Stimulated activated CD8-positive, alpha-beta memory T cell treated with anti-CD3 and anti-CD28 coated beads, Interleukin-7, amount 100 ng/mL, for 48 hours (primary cell): Measurements from ENCODE around the gene LGALS1.
"Not testable (repeated sequence)": the region's sequence is repeated elsewhere in the genome, so short reads cannot be mapped to it uniquely, and the experiment has no call there.

Source experiments
- DNase-seq, 2 donors: peaks; one replicate each; pipeline ENCODE4 v3.0.0-alpha.2; 2020; ENCODE audit warnings: low read depth in 1 of 2; ENCODE audit errors: extremely low read depth in 1 of 2

Gene LGALS1

DNA sequence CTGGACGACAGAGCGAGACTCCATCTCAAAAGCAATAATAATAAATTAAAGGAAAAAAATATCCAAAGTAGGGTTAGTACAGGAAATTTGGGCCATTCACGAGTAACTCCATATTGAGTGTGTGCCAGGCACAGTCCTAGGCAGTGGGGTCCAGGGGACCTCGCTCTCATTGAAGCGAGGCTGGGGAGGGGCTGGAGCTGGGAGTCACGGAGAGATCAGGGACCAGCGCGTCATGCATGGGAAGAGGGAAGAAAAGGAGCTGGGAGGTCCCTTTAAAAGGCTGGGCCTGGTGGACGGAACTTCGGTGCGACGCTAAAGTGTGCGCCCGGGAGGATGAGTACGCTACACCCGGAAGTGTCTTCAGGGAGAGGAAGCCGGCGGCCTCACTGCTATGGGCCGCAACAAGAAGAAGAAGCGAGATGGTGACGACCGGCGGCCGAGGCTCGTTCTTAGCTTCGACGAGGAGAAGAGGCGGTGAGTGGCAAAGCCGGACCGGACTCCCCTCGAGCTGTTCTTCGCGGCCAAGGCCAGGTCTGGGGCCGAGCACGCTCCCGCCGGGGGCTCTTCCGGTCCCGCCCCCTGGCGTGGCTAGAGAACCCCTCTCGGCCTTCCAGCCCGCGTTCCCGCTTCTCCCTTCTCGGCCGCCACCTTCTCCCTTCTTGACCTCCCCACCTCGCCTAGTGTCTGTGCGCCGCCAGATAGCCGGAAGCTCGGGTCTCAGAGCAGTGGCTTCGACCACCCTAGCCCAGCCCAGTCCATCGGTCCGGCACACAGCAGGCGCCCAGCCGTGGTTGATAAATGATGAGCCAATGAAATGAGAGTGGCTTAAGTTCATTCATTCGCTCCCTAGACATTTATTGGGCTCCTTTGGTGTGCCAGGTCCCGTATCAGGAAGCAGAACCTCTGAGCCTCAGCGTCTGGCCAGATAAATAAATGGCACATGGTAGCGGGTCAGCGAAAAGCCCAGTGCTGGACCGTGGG is 10.9 kb downstream of the LGALS1 start, which contains the start of gene NOL12:
NOL12 (plus strand) TSS at position 342 of the 981 bp plus-strand sequence; CDS start at position 392, 50 bp downstream.
- DNase-seq = peak; percentile 43 to 50

DNA sequence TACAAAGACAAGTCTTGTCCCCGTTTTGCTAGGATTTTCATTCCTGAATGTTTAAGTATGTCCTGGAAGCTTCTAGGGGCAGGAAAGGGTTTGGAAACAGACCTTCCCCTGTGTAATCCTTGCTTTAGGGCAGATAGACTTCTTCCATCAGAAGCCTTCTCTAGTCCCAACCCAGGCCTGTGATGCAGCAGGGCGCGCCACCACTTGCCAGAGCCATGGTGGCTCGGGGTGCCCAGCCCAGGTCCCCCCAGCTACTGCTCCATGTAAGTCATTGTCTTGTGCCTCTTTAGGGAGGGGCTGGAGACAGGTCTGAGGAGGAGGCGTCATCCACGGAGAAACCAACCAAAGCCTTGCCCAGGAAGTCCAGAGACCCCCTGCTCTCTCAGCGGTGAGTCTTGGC is 15.0 kb downstream of the LGALS1 start:
- no peak for DNase-seq

DNA sequence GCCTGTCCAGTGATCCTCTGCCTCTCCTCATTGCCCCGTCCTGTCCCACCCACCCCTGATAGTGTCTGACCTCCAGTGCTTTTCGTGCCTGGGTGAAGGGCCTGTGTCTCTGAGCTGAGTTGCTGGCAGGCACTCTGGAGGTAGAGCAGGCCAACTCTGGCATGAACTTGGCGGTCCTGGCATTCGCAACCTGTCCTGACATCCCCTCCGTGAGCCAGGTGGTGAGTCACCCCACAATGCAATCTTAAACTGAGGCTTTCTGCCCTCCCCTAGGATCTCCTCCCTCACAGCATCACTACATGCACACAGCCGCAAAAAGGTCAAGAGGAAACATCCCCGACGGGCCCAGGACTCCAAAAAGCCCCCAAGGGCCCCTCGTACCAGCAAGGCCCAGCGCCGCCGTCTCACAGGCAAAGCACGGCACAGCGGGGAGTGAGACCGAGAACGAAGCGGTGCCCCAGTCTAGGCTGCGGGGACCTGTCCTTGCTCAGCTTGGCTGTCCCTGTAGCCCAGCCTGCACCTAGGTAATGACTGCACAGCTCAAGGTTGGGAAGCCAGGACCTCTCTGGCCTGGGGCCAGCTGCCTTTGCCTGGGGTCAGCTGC is 15.6 kb downstream of the LGALS1 start:
- no peak for DNase-seq

DNA sequence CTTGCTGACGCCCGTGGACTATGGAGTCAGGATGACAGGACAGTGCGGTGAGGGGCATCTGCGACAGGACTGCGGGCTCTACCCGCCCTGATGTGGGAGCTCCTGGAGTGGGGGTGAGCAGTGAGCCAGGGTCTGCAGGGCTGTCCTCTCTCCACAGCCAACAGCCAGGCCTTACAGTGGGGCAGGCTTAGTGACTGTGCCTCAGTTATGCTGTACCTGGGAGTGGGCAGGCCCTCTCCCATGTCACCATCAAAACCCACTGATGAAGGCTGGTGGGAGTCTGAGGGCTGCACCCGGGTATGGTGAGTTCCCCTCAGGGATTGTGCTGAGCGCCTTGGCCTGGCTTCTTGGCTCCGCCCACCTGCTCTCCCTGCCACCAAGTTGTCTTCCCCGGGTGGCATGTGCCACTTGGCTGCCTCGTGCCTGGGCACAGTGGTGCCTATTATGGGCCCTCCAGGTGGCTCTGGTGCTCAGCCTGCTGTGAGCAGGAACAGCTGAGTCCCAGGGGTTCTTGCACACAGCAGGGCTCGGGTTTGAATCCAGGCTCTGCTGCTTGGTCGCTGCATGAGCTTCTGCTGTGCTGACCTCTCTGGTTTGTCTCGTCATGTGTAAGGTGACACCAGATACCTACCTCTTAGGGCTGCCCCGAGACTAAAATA is 17.3 kb downstream of the LGALS1 start:
- no peak for DNase-seq

DNA sequence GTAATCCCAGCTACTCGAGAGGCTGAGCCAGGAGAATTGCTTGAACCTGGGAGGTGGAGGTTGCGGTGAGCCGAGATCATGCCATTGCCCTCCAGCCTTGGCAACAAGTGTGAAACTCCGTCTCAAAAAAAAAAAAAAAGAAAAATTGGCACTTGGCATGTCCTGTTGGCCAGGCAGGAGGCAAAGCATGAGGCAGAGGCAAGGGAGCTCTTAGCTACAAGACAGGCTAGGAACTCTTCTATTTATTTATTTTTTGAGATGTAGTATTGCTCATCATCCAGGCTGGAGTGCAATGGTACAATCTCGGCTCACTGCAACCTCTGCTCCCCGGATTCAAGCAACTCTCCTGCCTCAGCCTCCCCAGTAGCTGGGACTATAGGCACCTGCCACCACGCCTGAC is 18.7 kb downstream of the LGALS1 start:
- DNase-seq = not testable (repeated sequence)

DNA sequence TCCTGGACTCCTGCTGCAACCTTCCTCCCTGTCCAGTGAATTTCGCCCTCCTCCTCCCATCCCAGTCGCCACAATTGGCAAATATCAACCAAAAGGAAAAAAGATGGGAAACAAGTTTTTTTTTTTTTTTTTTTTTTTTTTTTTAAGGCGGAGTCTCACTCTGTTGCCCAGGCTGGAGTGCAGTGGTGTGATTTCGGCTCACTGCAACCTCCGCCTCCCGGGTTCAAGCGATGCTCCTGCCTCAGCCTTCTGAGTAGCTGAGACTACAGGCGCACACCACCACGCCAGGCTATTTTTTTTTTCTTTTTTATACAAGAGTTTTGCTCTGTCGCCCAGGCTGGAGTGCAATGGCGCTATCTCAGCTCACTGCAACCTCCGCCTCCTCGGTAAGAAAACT is 20.8 kb downstream of the LGALS1 start:
- DNase-seq = not testable (repeated sequence)

DNA sequence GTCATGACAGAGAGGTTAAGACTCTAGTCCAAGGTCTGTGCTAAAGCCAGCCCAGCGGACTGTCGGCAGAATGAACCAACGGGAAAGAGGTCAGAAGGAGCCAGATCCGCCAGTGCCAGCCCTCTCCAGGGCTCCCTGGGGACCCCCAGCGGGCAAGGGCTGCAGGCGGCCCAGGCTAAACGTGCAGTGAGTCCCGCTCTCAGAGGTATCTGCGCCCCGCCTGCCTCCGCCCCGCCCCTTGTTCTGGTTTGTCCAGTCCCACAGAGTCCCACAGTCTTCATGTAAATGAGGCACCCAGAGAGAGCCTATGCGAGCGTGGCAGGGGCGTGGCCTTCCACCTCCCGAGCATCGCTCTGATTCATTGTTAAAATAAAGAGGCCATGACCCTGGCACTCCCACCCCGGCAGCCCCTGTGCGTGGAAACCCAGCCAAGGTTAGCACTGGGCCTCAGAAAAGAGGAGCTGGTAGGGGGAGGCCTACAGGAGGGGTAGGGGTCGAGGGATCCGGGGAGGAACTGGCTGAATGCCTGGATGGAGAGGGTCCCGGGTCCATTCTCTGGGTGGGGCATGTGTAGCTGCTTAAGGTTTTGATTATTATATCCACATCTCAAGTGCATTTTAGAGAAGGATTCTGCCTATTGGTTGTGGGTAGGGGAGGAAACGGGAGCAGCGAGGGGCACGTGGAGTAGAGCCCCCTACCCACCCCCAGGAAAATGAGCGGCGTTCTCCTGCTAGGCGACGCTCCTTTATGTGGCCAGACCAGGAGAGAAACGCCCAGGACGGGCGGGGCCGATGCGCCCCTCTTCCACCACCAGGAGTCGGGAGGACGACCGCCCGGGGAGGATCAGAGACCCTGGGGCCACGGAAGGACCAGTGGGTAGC is 21.5 kb downstream of the LGALS1 start, which contains the start of gene TRIOBP:
TRIOBP (plus strand) TSS at position 392 of the 881 bp plus-strand sequence. CDS start 4,318 bp downstream, outside the sequence.
- peak; percentile 79 to 94 for DNase-seq

DNA sequence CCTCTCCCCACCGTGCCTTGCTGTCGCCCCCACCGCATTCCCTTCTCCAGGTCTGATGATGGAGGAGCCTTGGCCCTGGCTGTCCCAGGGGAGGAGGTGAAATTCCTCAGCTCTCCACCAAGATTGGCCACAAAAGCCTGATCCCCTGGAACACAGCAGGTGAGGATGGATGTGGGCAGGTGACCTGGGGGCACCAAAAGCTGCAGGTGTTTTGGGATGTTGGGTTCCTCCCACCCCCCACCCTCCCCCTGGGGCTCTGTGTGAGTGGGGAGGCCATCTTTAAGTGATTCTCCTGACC is 22.1 kb downstream of the LGALS1 start:
- DNase-seq = no peak

DNA sequence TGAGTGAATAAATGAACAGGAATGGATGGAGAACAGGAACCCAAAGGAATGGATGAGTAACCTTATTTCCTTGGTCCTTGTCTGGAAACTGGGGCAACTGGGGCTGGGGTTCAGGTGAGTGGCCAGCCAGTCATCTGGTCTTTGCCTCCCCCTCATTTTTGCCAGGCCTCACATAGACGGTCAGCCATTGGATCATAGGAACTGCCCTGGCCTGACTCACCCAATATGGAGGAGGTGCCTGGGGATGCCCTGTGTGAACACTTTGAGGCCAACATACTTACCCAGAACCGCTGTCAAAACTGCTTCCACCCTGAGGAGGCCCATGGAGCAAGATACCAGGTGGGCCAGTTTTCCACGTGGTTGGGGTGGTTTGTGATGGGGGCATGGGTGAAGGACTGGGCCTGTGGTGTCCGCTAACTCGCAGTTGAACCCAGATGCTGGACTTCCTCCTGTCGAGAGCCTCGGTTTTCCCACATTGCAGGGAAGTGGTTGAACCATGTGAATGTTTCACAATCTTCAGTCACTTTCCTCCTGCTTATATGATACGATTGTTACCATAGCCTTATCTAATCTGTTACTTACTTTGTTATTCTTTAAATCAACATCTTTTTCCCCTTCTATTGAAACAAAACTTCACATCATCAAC is 25.8 kb downstream of the LGALS1 start:
- no peak for DNase-seq

DNA sequence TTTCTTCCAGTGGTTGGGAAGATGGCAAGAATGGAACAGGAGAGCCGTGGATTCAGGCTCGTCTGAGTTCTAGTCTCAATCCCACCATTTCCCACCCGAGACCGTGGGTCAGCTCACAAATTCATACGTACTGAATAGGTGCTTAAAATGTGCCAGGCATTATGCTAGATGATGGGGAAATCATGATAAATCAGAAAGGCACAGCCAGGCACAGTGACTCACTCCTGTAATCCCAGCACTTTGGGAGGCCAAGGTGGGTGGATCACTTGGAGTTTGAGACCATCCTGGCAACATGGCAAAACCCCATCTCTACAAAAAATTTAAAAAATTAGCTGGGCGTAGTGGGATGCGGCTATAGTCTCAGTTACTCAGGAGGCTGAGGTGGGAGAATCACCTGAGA is 28.5 kb downstream of the LGALS1 start:
- DNase-seq = no peak

DNA sequence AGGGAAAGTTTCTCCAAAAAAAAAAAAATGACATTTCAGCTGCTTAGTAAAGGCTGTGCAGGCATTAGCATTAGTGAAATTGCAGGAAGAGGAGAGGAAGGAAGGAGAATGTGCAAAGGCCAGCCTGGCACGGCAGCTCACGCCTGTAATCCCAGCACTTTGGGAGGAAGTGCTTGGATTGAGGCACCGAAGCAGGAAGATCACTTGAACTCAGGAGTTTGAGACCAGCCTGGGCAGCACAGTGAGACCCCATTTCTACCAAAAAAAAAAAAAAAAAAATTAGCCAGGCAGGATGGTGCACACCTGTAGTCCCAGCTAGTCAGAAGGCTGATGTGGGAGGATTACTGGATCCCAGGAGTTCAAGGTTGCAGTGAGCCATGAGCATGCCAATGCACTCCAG is 29.2 kb downstream of the LGALS1 start:
- DNase-seq = no peak

DNA sequence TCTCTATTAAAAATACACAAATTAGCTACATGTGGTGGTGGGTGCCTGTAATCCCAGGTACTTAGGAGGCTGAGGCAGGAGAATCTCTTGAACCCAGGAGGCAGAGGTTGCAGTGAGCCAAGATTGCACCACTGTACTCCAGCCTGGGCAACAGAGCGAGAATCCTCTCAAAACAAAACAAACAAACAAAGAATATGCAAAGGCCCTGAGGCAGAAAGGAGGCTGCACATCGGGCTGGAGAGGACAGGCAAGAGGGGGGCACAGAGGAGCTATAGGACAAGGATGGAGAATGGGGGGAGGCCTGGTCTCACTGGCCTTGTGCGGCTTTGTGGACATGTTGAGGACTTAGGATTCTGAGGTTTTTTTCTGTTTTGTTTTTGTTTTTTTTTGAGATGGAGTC is 29.8 kb downstream of the LGALS1 start:
- no peak for DNase-seq

DNA sequence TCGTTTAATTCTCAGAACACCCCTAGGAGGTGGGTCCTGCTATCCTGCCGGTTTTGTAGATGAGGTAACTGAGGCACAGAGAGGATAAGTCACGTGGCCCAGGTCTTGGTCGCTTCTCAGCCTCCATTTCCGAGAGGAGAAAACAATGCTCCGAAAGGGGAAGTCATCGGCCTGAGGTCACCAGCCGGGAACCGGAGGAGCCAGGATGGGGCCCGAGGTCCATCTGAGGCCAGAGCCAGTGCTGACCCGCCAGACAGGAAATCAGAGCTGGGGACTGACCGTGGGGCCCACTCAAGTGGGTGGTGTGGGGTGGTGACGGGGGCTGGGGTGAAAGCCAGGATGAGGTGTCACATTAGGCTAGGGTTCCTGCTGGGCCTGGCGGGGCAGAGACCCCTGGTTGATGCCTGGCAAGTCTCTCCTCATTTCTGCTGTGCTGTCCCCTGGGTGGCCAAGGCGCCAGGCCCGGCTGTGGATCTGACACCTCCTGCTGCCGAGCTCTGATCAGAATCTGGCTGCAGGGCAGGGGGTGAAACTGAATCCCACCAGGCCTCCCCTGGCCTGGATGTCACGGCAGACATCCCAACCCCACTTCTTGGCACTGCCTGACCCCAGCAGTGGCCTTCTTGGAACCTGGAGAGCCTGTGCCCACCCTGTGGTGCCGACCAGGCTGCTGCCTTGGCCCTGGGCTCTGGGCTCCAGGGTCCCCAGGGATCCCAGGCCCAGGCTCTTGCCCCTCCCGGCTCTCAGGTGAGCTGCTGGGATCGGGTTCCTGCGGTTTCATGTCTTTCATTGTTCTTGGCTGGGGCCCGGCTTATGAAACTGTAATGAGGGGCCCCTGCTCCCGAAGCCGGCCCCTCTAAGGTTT is 33.4 kb downstream of the LGALS1 start:
- no peak for DNase-seq

DNA sequence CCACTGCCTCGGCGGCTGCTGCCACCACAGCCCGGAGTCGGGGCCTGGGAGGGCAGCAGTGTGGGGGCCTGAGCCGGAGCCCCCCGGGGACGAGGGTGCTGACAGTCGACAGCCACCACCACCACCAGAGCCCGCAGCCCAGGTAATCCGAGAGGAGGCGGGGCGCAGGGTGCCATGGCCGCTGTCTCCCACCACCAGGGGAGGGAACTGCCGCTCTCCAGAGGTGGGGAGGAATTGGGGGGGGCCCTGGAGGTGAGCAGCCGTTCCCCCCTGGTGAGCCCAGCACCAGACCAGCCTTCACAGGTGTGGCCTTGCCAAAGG is 34.0 kb downstream of the LGALS1 start:
- DNase-seq = no peak

DNA sequence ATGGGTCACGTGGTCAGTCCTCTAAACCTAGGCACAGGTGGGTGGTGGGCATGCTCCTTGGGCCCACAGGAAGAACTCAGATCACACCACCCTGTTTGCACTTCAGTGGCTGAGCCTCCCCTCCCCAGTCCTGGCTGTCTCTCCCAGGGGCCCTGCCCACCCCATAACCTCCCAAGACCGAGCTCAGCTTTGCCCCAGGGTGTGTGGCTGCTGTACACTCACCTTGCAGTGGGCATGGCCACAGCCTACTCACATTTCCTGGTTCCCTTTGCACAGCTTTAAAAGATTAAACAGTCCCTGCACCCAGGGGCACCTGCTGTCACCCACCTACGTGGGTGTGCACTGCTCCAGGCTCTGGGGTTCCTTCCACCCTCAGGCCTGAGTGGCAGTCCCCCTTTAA is 35.2 kb downstream of the LGALS1 start:
- DNase-seq = no peak

DNA sequence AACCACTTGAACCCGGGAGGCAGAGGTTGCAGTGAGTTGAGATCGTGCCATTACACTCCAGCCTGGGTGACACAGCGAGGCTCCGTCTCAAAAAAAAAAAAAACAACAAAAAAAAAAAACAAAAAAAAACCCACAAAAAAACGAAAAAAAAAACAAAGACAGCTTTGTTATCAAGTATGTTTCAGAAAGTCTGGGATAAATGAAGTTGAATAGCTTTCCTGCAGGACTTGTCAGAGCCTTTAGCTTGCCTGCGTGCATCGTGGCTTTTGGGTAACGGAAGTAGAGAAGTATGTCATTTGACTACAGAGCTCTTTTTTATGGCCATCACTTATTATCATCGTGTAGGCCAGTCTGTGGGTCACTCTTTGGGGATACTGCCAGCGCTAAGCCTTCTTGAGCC is 36.1 kb downstream of the LGALS1 start:
- no peak for DNase-seq

DNA sequence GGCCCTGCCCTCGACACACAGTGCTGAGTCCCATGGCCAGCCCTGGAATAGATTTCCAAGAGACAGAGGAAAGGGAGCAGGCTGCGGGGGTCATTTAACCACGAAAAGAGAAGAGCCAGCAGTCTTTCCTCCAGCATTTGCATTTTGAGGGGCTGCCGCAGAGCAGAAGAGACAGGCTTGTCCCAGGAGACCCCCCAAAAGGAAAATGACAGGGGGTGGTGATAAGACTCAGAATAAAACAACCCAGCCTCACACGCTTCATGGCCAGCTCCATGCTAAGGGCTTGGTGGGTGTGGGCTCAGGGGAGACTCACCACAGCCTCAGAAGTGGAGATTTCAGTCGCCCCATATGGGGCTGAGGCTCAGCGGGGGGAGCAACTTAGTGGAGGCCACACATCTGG is 38.3 kb downstream of the LGALS1 start:
- no peak for DNase-seq

DNA sequence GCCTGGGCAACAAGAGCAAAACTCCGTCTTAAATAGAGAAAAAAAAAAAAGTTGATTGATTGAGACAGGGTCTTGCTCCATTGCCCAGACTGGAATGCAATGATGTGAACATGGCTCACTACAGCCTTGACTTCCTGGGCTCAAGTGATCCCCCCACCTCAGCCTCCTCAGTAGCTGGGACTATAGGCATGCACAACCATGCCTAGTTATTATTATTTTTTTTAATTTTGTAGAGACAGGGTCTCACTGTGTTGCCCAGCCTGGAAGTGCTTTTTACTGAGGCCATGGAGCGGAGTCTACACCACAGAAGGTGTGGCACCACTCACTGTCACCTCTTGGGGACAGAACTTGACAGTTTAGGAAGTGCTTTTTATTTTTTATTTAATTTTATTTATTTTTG is 39.2 kb downstream of the LGALS1 start:
- no peak for DNase-seq

DNA sequence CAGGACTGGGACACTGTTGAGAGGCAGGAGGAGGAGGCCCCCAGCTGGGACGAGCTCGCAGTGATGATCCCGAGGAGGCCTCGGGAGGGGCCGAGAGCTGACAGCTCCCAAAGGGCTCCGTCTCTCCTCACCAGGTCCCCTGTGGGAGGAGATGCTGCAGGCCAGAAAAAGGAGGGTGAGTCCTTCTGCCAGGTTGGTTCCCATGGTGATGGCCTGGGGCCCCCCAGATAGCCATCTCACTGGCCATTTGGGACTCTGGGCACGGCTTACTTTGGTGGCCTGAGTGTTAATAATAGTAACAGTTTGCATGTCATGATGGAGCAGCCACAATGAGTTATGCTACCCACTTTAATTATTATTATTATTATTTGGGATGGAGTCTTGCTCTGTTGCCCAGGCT is 40.3 kb downstream of the LGALS1 start:
- no peak for DNase-seq
